Progenitor cell of endocrine pancreas (in vitro differentiated cells): ENCODE results near the gene ACAA1. TPM values are rescaled to one million over a fixed set of nuclear protein-coding genes. Genes with fewer than 3 reads are reported as not detected.

Experiments used
- DNase-seq: peaks from one replicate; pipeline ENCODE4 v3.0.0; 2021; ENCODE audit warnings: low spot score; ENCODE audit not compliant: unreplicated experiment
- H3K27ac Mint-ChIP-seq: 2 replicates; pipeline ENCODE4 v1.8.0; 2021; ENCODE audit warnings: mild to moderate bottlenecking, moderate library complexity, mixed read lengths
- H3K27me3 Mint-ChIP-seq: 2 replicates; pipeline ENCODE4 v1.8.0; 2021; ENCODE audit warnings: mixed read lengths
- H3K36me3 Mint-ChIP-seq: 2 replicates; pipeline ENCODE4 v1.8.0; 2022; ENCODE audit warnings: mixed read lengths; ENCODE audit not compliant: insufficient read depth
- H3K4me1 Mint-ChIP-seq: 2 replicates; pipeline ENCODE4 v1.8.0; 2021; ENCODE audit warnings: low read depth, mixed read lengths
- H3K4me3 Mint-ChIP-seq: 2 replicates; pipeline ENCODE4 v1.8.0; 2021; ENCODE audit warnings: low read depth, mild to moderate bottlenecking, moderate library complexity, mixed read lengths
- H3K9me3 Mint-ChIP-seq: 2 replicates; pipeline ENCODE4 v1.8.0; 2021; ENCODE audit warnings: low read depth, mixed read lengths
- total RNA-seq: library from RNA; stranded (reverse); gene quantifications from 2 replicates; pipeline ENCODE4 v1.2.1, GENCODE V29; 2021
- TF ChIP-seq, protein P1 (sequence below): fragments of 200-600 bp; sonication (generic); IDR thresholded peaks from one replicate; pipeline ENCODE4 v1.5.0; 2021; ENCODE audit warnings: antibody characterized with exemption, mild to moderate bottlenecking; ENCODE audit not compliant: unreplicated experiment

The ACAA1 gene
- total RNA-seq, 1 donor from 2014 or later: 97.8 TPM

GRCh38 chr3:38111201-38111600 lies 25.7 kb downstream of the ACAA1 start:
- Mint-ChIP-seq H3K4me1 (no peaks in the 10 kb centered on the region), H3K27me3 (peaks cover 10% of the 10 kb centered on the region), H3K36me3 (no peaks in the 10 kb centered on the region), H3K27ac (no peak overlapping the region), H3K4me3 (no peak overlapping the region), H3K9me3 (no peaks in the 10 kb centered on the region)
- DNase-seq: no peak
- TF ChIP-seq, protein P1, sequence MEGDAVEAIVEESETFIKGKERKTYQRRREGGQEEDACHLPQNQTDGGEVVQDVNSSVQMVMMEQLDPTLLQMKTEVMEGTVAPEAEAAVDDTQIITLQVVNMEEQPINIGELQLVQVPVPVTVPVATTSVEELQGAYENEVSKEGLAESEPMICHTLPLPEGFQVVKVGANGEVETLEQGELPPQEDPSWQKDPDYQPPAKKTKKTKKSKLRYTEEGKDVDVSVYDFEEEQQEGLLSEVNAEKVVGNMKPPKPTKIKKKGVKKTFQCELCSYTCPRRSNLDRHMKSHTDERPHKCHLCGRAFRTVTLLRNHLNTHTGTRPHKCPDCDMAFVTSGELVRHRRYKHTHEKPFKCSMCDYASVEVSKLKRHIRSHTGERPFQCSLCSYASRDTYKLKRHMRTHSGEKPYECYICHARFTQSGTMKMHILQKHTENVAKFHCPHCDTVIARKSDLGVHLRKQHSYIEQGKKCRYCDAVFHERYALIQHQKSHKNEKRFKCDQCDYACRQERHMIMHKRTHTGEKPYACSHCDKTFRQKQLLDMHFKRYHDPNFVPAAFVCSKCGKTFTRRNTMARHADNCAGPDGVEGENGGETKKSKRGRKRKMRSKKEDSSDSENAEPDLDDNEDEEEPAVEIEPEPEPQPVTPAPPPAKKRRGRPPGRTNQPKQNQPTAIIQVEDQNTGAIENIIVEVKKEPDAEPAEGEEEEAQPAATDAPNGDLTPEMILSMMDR: no peak

- DNase-seq: no peak
- Mint-ChIP-seq H3K27ac (no peak overlapping the region), H3K27me3 (peaks cover 5% of the 10 kb centered on the region), H3K36me3 (no peaks in the 10 kb centered on the region), H3K9me3 (peaks cover 4% of the 10 kb centered on the region), H3K4me3 (no peak overlapping the region), H3K4me1 (no peaks in the 10 kb centered on the region)
- TF ChIP-seq, protein P1: no peak
Measured at GRCh38 chr3:38110314-38111050, 26.4 kb downstream of the ACAA1 start.

DNA sequence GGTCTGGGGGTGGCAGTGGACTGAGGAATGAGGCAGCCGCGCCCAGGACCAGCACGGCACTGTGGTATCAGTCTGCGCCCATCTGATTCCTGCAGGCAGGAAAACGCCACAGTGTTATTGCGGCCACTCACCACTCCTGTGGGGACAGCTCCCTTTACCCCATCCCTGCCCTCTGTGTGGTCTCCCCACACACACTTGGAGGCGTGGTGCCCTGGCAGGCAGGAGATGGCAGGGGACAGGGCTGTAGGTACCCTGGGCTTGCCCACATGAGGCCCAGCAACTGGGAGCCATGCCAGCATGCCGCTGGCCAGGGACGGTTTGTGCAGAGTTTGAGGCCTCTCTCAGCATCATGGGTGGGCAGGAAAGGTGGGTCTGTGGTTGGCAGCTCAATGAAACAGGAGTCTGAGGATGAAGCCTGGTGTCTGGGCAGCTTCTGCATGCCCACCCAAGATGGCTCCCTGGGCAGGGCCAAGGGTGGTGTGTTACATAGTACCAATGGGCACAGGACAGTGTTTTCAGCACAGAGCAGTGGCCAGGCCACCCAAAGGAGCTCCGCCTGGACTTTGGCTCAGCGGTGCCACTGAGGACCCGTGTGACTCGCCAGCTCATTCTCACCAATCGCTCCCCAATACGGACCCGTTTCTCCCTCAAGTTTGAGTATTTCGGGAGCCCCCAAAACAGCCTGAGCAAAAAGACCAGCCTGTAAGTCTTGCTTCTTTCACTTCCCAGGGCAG lies 27.2 kb downstream of the ACAA1 start:
- Mint-ChIP-seq H3K4me3 (no peak overlapping the region), H3K27me3 (no peaks in the 10 kb centered on the region), H3K27ac (no peak overlapping the region), H3K9me3 (peaks cover 9% of the 10 kb centered on the region), H3K4me1 (no peaks in the 10 kb centered on the region), H3K36me3 (no peaks in the 10 kb centered on the region)
- TF ChIP-seq, protein P1: no peak
- DNase-seq: no peak

DNA sequence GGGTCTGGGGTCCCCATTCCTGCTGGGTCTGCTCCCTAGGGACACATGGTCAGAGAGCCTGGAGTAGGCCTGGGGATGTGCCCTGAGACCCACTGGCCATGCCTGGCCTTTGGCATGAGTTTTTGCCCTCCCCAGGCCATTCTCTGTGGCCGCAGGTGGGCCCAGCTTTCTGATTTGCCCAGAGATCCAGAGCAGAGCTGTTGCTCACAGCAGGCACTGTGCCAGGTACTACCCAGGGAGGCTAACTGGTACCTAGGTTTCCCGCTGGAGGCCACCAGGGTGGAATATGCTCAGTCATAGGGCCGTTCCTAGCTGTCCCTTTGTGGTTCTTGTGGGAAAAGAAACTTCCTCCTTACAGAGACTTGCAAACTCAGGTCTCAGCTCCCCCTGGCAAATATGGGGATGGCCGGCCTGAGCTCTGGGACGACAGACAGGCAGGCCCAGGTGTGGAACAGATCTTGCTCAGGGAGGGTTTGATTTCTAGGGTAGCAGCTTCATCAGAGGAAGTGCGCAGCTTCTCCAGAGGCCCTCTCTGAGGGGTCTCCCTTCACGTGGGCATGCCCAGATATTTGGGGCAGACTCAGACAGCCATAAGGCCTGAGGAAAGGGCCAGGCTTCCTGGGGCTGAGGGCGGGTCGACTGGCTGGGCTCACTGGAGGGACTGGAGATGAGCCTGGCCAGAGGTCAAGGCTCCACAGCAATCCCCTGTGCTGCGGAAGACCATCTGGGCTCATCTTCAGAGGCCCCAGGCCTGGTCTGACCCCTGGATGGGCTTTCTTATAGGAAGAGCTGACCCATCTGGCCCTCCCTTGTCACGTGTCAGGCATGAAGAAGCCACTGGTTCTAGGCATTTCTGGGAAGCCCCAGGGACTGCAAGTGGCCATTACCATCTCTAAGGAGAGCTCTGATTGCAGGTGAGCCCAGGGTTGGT lies 28.0 kb downstream of the ACAA1 start:
- DNase-seq: no peak
- H3K27ac Mint-ChIP-seq: peak overlapping the region; percentile 33
- no peak overlapping the region for H3K4me3 Mint-ChIP-seq
- H3K4me1 Mint-ChIP-seq: no peaks in the 10 kb centered on the region
- H3K27me3 Mint-ChIP-seq: no peaks in the 10 kb centered on the region
- H3K9me3 Mint-ChIP-seq: peaks cover 9% of the 10 kb centered on the region
- TF ChIP-seq, protein P1: no peak
- no peaks in the 10 kb centered on the region for H3K36me3 Mint-ChIP-seq
